Neural progenitor cell (in vitro differentiated cells): ENCODE measurements around the gene TMEM243.

Source experiments
- CTCF ChIP-seq: fragments of 200-600 bp; sonication (generic); IDR thresholded peaks from 2 replicates; pipeline ENCODE4 v1.5.1; 2017; ENCODE audit warnings: antibody characterized with exemption, mild to moderate bottlenecking
- EZH2 ChIP-seq: fragments of 200-600 bp; sonication (generic); IDR thresholded peaks from 2 replicates; pipeline ENCODE4 v1.6.1; 2017; ENCODE audit warnings: antibody characterized with exemption, mild to moderate bottlenecking, moderate library complexity
- EZH2phosphoT487 ChIP-seq: fragments of 200-600 bp; sonication (generic); IDR thresholded peaks from 2 replicates; pipeline ENCODE4 v1.6.1; 2017; ENCODE audit warnings: antibody characterized with exemption

GRCh38 chr7:87155788-87156187 lies 63.7 kb downstream of the TMEM243 start:
- TF ChIP-seq CTCF (no peak), EZH2 (no peak), EZH2phosphoT487 (no peak)
